GM19395 (cell line): Measurements from ENCODE around the gene ERGIC1.
"Not testable (repeated sequence)": the region's sequence is repeated elsewhere in the genome, so short reads cannot be mapped to it uniquely, and the experiment has no call there.

Experiments used
- ATAC-seq: cut with Tn5 transposase; IDR thresholded peaks from one replicate; pipeline ENCODE4 v1.9.1; 2021; ENCODE audit warnings: mild to moderate bottlenecking, moderate library complexity; ENCODE audit not compliant: unreplicated experiment

ERGIC1 gene

GRCh38 chr5:172877466-172878260, 43.6 kb downstream of the ERGIC1 start:
- no peak for ATAC-seq

GRCh38 chr5:172878585-172878932, 44.5 kb downstream of the ERGIC1 start:
- no peak for ATAC-seq

- ATAC-seq, result no peak
These were observed 45.1 kb downstream of the ERGIC1 start for GRCh38 chr5:172878933-172879752.

- peak; percentile 79 for ATAC-seq
These were observed 47.8 kb downstream of the ERGIC1 start for GRCh38 chr5:172881691-172882370.

GRCh38 chr5:172883066-172883465, 49.0 kb downstream of the ERGIC1 start:
- no peak for ATAC-seq

- no peak for ATAC-seq
These were observed 51.7 kb downstream of the ERGIC1 start for GRCh38 chr5:172885597-172886340.

GRCh38 chr5:172886476-172886875, 52.4 kb downstream of the ERGIC1 start:
- ATAC-seq, result no peak

- ATAC-seq, result no peak
These were observed 53.0 kb downstream of the ERGIC1 start for GRCh38 chr5:172886974-172887501.

GRCh38 chr5:172887692-172888091, 53.6 kb downstream of the ERGIC1 start:
- ATAC-seq, result no peak

- ATAC-seq, result no peak
These were observed 56.6 kb downstream of the ERGIC1 start for GRCh38 chr5:172890659-172891058.

GRCh38 chr5:172891716-172892421, 57.8 kb downstream of the ERGIC1 start:
- ATAC-seq, result no peak

GRCh38 chr5:172892713-172893112, 58.7 kb downstream of the ERGIC1 start:
- ATAC-seq, result no peak

- ATAC-seq, result no peak
These were observed 60.8 kb downstream of the ERGIC1 start for GRCh38 chr5:172894767-172895388.

- ATAC-seq, result no peak
These were observed 61.5 kb downstream of the ERGIC1 start for GRCh38 chr5:172895549-172895948.

- ATAC-seq, result no peak
These were observed 62.4 kb downstream of the ERGIC1 start for GRCh38 chr5:172896465-172896864.

GRCh38 chr5:172897067-172897466, 63.0 kb downstream of the ERGIC1 start:
- not testable (repeated sequence) for ATAC-seq

GRCh38 chr5:172897481-172898217, 63.6 kb downstream of the ERGIC1 start:
- no peak for ATAC-seq

- ATAC-seq, result no peak
These were observed 64.3 kb downstream of the ERGIC1 start for GRCh38 chr5:172898218-172898842.
